Glomerular visceral epithelial cell (primary cell): Measurements from ENCODE around the gene RUNX2.

ENCODE experiments used
- DNase-seq: peaks from one replicate; pipeline ENCODE4 v3.0.0-alpha.2; 2016; ENCODE audit errors: extremely low spot score

RUNX2 gene

GRCh38 chr6:45415315-45415714 lies 87.2 kb downstream of the RUNX2 start:
- no peak for DNase-seq

GRCh38 chr6:45415788-45416518 lies 87.8 kb downstream of the RUNX2 start:
- DNase-seq = no peak

- no peak for DNase-seq
These were observed 88.6 kb downstream of the RUNX2 start for GRCh38 chr6:45416700-45417099.

GRCh38 chr6:45417436-45417835 lies 89.3 kb downstream of the RUNX2 start:
- no peak for DNase-seq

- peak; percentile 85 for DNase-seq
These were observed 91.5 kb downstream of the RUNX2 start for GRCh38 chr6:45419571-45420082.

GRCh38 chr6:45420083-45420908 lies 92.2 kb downstream of the RUNX2 start:
- DNase-seq = peak; percentile 75

- no peak for DNase-seq
These were observed 93.0 kb downstream of the RUNX2 start for GRCh38 chr6:45420909-45421708.

- DNase-seq = peak; percentile 89
These were observed 93.8 kb downstream of the RUNX2 start for GRCh38 chr6:45421709-45422502.

GRCh38 chr6:45422503-45423110 lies 94.5 kb downstream of the RUNX2 start:
- no peak for DNase-seq

- DNase-seq = peak; percentile 35
These were observed 95.1 kb downstream of the RUNX2 start for GRCh38 chr6:45423111-45423823.

GRCh38 chr6:45423824-45424450 lies 95.8 kb downstream of the RUNX2 start:
- DNase-seq = peak; percentile 31

GRCh38 chr6:45424451-45424861 lies 96.3 kb downstream of the RUNX2 start:
- DNase-seq = peak; percentile 47

- no peak for DNase-seq
These were observed 98.1 kb downstream of the RUNX2 start for GRCh38 chr6:45426251-45426650.

GRCh38 chr6:45427726-45428125 lies 99.6 kb downstream of the RUNX2 start:
- no peak for DNase-seq

- DNase-seq = no peak
These were observed 100.6 kb downstream of the RUNX2 start for GRCh38 chr6:45428727-45429126.

- no peak for DNase-seq
These were observed 102.6 kb downstream of the RUNX2 start for GRCh38 chr6:45430590-45431202.

- no peak for DNase-seq
These were observed 103.4 kb downstream of the RUNX2 start for GRCh38 chr6:45431317-45432065.

GRCh38 chr6:45432977-45433376 lies 104.8 kb downstream of the RUNX2 start:
- peak; percentile 25 for DNase-seq
